NCI-H526 treated with DMSO at 0.1 percent for 48 hours (cell line): ENCODE data around the gene TLCD1.
A peak's percentile ranks its signal among the peaks of the same experiment; 100 is the strongest.
"Not testable (repeated sequence)": the region's sequence is repeated elsewhere in the genome, so short reads cannot be mapped to it uniquely, and the experiment has no call there.

ENCODE experiments used
- DNase-seq: peaks from one replicate; lab custom pipeline; 2025; lab: John Stamatoyannopoulos, UW

The TLCD1 gene

DNA sequence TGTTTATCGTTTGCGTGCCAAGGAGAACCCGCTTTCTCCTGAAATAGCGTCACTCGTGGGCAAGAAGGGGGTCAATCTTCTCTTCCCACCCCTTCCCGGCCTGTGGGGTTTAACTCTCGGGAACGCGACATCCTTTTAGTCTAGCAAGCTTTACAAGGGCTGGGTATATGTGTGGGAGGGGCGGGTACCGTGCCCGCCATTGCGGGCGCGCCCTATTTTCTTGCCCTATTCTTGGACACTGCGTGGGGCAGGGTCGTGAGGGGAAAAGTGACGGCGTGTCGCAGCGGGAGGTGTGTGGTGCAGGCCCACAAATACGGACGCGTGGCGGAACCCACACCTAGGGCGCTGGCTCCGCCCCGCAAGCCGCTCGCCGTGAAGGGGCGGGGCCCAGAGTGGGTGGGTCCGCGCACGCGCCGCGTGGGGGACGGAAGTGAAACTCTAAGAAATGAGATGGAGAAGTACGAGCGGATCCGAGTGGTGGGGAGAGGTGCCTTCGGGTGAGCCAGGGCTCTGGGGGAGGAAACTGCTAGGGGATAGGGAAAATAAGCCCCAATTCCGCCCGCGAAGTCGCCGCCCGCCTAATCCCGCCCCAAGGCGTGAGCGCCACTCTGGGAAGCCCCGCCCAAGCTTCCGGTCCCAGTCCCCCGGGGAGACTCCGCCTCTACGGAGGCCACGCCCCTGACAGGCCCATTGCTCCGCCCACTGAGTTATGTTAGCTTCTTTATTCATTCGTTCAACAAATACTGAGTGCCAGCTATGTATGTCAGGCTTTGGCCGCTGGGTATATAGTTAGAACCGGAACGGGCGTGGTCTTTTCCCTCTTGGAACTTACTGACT, 2.5 kb upstream of the TLCD1 start, which contains the start of gene NEK8:
TSS of gene NEK8 (plus strand) at position 425 of the 837 bp plus-strand sequence. CDS start at position 451, 26 bp downstream.
- peak; percentile 97 for DNase-seq

DNA sequence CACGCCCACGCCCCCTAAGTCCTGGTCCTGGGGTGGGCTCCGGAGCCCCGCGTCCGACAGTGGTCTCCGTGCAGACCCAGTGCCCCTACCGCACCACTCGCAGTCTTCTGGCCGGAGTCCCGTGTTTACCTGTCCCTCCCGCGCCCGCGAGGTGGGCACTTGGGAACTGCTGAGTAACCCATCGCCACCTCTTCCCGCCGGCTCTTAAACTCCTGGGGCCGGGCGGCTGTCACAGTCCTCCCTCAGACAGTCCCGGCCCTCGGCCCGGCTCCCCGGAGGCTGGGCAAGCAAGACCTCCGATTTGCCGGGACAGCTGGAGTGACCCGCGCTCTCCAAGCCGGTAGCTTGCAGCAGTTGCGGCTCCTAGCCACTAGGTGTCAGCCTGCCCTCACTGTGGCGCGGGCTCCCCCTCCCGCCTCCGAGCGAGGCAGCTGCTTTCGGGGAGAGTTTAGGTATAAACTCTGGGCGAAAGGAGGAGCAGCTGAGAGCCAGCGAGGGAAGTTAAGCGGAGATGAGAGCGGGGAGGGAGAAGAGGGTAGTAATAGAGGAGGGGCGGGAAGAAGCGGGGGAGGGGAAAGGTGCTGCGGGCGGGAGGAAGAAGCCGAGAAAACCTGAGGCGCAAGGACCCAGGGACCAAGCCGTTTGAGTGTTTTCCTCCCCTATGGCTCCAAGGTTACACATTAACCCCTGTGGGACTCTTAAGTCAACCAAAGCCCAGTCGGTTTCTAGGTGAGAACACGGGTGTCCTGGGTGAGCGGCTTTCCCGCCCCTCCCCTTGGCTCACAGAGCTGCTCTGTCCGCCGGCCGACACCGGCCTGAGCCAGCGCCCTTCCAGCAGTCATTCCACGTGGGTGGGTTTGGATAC, 826 bp upstream of the TLCD1 start:
- DNase-seq = peak; percentile 98

DNA sequence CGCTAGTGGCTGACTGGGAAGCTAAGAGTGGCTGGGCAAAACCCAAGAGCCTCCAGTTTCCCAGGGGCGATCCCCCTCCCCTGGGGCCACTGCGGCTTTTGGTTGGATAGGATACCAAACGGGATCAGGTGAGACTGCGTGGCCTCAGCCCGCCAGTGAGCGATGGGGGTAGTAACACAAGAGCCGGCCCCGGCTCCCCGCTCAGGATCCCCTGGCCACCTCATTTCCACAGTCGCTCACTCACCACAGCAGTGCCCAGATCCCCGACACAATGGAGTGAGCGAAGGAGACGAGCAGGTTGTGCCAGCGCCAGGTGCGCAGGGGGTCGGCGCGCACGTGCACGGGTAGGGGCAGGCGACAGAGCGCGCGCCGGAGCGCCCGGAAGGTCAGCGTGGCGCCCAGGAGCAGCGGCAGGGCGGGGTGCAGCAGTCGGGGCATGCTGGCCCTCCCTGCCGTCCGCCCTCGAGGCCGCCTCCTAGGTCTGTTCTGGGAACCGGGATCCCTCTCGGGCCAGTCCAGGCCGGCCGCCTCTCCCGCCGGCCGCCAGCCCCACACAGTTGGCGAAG, 290 bp downstream of the TLCD1 start:
- DNase-seq = peak; percentile 96

DNA sequence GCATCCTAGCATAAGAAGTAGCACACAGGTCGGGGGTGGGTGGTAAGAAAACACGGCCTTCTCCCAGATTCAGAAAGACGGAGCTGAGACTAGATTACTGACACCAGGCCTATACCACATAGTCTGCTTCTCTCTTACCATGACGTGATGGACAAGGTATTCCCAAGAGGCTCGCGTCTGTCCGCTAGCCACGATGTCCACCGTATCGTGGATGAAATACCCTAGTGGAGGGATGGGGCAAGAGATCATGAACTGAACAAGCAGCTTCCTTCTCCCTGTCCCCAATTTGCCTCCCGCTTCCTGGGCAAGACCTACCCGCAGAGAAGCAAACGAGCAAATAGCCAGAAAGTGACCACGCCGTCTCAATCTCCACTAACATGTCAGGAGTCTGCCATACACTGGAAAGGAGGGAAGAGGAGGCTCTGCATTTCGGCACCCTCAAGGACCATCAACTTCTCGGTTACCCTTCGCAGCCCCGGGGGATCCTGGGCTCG, 820 bp downstream of the TLCD1 start:
- DNase-seq = peak; percentile 83

DNA sequence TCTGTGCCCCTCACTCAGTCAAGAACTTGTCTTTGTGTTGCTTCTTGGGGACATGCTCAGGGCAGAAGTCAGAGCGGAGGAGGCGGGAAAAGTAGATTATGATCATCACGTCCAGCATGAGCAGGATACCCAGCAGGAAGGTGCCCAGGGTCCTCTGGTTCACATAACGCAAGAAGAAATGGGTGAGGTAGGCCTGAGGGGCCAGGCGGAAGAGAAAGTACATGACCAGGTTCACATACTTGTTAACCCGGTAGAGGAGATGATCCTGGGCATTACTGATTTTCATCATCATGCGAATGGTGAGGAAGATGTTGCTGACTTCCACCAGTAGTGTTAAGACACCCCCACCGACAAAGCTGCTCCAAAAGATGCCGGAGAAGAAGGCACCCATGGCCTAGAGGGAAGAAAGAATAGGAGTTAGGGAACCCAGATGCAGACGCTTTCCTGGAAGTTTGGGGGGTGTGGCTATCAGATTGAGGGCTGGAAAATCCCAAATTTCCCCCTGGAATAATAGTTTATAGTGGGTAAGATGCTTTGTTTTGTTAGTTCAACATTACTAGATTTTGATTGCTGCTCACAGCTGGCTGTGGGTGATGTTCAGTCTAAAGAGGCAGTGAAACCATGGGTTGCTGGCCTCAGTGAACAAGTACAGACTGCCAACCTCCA, 1.4 kb downstream of the TLCD1 start:
- DNase-seq = no peak

DNA sequence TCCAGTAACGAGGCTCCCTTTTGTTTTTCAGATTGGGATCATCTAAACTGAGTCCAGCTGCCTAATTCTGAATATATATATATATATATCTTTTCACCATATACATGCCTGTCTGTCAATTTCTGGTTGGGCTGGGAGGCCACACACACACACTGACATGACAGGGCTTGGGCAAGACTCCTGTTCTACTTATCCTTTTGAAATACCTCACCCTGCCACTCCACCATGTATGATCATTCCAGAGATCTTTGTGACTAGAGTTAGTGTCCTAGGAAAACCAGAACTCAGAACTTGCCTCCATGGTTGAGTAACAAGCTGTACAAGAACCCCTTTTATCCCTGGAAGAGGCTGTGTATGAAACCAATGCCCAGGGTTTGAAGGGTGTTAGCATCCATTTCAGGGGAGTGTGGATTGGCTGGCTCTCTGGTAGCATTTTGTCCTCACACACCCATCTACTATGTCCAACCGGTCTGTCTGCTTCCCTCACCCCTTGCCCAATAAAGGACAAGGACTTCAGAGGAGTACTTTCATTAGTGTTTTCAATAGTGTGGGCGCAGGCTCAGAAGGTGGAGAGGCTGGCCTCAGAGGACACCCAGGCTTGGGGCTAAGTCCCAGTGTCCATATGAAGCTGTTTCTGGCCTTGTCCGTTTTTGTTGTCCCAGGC, 2.1 kb downstream of the TLCD1 start:
- not testable (repeated sequence) for DNase-seq

DNA sequence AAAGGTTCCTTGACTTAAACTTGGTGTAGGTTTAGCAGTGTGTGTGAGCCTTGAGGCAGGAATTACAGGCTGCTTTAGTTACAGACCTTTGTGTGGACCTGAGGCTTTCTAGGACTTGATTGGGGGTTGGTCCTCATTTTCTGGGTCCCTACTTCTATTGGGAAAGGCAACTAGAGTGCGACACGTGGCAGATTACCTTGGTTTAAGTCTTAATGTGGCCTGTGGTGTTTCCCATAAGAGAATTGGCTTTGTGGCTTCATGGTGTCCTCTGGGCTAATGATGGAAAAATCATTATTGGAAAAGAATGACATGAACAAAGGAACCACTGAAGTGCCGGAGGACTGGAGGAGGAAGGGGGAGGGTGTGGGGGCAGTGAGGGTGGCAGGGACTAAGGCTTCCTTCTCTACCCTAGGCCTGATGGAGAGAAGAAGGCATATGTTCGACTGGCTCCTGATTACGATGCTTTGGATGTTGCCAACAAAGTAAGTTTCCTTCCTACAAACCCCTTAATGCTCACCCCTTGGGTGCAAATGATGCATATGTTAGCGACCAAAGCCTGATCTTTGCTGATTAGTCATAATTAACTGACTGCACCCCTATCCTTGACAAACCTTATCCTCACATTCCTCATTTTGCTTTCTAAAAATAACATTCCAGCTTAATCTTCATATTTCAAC, 2.7 kb downstream of the TLCD1 start:
- no peak for DNase-seq

DNA sequence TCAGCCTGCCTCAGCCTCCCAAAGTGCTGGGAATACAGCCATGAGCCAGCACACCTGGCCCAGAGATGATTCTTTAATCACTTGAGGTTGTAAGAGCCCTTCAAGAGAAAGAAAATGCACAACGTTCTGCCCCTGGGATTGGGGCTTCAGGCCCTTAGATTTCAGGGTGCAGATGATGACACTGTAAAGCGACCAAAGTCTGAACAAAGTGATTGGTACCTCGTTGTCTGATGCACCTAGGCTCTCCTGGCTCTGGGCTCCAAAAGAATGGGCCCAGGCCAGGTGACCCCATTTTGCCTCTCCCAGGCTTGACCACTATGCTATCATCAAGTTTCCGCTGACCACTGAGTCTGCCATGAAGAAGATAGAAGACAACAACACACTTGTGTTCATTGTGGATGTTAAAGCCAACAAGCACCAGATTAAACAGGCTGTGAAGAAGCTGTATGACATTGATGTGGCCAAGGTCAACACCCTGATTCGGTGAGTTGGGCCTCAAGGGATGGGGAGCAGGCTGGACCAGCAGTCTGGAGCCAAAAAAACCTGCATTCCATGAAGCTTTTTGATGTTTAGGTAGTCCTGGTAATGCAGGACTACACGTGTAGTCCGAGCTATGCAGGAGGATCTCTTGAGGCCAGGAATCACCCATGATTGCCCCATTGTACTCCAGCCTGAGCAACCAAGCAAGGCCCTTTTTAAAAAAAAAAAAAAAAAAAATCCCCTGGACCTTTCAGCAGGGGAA, 3.4 kb downstream of the TLCD1 start:
- no peak for DNase-seq

DNA sequence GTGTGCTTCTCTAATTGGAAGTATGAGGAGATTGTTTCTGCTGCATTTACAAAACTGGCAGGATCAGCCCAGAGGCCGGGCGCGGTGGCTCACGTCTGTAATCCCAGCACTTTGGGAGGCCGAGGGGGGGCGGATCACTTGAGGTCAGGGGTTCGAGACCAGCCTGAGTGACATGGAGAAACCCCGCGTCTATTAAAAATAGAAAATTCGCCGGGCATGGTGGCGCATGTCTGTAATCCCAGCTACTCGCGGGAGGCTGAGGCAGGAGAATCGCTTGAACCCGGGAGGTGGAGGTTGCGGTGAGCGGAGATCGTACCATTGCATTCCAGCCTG, 5.1 kb downstream of the TLCD1 start:
- DNase-seq = not testable (repeated sequence)

DNA sequence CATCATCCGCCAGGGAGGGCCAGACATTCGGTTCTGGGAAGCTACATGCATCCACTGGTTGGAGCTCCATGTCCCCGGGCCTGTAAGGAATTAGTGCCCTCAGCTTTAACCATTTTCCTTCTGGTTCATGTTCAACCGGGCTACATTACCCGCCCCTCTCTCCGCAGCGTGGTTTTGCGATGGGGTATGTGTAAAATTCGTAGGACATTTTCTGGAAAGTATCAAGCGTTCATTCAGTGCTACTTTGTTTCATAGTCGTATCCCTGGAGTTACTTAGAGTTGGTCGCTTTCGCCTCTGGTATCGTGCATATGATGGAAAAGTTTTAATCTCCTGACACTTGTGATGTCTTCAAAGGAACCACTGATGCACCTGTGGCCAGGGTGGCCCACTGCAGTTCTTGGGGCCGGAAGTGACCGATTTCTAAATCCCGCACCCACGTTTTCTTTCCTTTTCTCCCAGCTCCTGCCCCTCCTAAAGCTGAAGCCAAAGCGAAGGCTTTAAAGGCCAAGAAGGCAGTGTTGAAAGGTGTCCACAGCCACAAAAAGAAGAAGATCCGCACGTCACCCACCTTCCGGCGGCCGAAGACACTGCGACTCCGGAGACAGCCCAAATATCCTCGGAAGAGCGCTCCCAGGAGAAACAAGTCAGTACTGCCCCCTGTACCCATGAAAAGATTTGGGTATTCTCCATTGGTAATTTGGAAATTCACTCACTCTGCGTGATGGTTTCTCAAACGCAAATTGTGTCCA, 5.6 kb downstream of the TLCD1 start:
- DNase-seq = no peak

DNA sequence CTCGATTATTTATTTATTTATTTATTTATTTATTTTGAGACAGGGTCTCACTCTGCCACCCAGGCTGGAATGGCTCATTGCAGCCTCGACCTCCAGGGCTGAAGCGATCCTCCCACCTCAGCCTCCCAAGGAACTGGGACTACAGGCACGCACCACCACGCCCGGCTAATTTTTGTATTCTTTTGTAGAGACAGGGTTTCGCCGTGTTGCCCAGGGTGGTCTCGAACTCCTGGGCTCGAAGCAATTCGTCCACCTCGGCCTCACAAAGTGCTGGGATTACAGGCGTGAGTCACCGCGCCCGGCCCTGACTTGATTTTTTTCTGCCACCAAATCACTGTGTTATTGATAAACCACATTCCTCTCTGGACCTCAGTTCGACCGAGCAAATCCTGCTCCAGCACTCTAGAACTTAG, 7.0 kb downstream of the TLCD1 start:
- no peak for DNase-seq

DNA sequence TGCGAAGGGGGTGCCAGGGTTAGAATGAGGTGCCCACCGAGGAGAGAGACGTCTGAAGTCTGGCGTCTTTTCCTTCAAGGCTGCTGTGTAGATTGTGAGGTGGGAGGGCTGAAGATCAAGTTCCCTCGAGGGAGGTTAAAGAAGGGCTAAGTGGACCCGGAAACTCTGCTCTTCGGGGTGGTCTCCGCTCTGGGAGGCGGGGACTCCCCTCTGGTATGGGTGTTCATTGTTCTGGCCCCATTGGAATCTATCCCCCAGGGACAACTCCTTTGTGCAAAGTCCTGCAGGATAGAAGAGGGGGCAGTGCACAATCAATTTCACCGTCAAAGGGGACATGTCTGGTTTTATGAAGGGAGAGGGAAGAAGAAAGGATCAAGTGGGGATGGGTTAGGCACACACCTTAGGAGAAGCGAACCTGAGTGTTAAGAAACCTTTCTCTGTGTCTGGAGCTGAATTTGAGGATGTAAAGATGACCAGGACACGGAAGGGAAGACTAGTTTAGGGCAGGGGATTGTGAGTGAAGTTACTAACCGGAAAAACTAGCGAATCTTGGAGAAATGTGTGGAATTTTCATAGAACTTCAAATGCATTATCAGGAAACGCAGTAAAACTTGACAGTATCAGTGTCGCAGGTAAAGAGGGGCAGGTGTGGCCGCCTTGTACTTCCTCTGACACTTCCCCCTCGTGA, 7.6 kb downstream of the TLCD1 start:
- DNase-seq = no peak

DNA sequence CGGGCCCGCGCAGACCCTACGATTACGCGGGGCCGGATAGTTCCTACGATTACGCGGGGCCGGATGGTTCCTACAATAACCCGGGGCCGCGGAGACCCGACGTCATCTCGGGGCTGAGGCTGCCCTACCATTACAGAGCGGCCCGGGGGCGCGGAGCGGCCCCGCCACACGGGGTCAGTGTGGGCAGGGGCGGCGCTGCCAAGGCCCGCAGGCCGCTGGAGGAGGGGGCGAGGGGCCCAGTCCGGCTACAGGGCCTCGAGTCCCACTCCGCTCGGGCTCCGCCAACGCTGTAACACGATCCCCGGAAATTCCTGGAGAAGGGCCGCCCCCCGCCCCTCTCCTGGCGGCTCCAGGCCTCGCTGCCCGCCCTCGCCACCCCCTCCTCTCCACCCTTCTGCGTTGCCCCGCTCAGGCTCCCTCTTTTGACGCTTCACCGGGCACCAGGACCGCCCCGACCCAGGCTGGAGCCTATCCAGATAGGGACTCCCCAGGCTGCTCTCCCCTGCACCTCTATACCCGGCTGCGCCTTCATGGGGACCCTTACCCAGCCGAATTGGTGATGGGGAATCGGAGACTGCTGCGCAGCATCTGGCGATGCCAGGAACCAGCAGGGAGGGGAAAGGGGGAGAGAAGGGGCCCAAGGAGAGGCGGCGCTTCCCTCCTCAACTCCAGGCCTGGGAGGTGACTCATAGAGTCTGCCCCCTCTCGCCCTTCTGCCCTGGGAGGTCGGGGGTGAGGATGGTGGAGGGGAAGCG, 8.3 kb downstream of the TLCD1 start, which contains the start of gene RAB34:
TSS of gene RAB34 (minus strand) at position 291 of the 755 bp plus-strand sequence. CDS start 602 bp downstream, outside the sequence.
- peak; percentile 88 for DNase-seq

DNA sequence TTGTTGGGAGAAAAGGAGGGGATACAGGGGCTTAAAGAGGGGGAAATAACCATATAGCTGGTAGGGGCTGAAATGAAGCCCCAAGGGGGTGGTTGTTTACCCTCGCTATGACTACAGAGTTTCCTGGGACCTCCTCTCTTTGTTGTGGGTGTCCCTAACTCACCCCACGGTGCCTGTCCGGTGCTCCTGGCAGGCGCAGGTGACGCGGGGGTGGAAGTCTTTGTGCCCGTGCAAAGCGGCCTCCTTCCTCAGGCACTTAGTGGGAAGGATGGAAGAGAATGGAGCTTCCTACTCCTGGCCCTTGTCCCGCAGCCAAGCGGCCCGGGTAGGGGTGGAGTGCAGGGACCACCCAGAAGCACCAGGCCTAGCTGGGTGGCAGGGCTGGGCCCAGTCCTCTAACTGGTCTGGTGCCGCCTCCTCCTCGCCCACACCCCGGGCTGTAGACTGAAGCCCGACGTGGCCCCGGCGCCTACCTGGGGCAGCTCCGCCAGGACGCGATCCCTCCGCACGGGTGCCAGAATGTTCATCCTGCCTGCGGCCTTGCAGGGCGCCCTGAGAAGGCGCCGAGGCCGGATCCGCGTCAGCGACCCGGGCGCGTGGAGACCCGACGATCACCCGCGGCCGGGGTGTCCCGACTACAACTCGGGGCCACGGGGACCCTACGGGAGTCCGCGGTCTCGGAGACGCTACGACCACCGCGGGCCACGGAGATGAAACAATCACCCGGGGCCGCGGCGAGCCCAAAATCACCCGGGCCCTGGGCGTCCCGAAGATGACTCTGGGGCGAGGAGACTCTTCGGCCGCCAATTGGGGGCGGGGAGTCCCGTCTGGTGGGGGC, 9.1 kb downstream of the TLCD1 start:
- DNase-seq = peak; percentile 22

DNA sequence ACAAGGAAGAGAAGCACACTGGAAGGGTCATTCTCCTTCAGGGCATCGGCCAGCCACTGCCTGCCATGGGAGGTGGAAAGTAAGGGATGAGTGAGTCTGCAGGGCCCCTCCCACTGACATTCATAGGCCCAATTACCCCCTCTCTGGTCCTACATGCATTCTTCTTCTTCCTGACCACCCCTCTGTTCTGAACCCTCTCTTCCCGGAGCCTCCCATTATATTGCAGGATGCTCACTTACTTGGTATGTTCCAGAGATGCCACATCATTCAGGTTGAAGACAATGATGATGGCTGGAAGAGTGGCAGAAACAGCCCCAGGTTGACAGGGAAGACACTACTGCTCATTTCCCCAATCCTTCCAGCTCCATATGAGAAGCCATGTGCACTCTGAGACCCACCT, 10.8 kb downstream of the TLCD1 start:
- DNase-seq = no peak

DNA sequence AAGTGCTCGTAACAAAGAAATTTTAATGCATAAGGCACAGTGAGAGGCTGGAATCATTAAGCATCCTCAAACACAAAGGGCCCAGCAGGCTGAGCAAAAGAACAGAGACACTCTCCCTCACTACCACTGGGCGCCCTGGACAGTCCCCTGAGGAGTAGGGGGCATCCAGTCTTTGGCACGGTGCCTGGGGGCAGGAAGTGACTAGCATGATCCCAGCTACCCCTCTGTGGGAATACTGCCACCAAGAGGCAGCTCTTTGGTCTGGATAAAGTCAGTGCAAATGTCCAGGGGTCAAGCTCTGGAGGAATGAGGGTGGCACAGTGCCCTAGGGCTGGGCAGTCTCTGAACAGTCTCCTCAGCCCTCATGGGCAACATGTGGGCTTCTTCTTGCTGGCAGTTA, 11.8 kb downstream of the TLCD1 start:
- DNase-seq = no peak
